ENCODE measurements around the gene FCN1.

DNA sequence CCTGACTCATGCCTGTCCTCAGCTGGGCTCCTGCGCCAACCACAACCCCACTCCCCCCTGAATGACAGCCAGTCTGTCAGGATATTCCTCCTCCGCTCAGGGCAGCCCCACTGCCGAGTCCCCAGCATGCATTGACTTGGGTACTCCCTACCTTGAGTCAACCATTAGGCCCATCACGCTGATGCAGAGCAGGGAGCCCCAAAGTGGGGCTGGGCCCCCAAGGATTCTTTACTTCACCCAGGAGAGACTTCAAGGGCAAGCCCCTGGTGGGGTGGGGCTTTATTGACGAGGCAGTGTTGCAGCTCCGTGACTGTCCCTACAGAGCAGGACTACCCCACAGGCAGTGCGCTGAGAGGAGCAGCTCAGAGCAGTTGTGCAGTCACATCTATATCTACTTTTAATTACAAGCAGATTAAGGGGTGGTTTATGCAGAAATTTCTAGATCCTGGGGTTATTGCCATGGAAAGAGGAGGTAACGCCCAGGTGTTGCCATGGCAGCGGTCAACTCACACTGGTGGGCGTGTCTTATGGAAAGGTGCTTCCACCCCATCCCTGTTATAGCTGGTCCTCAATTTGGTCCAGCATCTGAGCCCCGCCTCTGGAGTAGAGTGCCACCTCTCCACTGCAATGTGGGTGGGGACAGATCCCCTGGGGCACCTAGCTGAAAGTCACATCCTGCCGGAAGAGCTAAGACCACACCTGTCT, 32.1 kb upstream of the FCN1 start:
- TF ChIP-seq, protein P1, sequence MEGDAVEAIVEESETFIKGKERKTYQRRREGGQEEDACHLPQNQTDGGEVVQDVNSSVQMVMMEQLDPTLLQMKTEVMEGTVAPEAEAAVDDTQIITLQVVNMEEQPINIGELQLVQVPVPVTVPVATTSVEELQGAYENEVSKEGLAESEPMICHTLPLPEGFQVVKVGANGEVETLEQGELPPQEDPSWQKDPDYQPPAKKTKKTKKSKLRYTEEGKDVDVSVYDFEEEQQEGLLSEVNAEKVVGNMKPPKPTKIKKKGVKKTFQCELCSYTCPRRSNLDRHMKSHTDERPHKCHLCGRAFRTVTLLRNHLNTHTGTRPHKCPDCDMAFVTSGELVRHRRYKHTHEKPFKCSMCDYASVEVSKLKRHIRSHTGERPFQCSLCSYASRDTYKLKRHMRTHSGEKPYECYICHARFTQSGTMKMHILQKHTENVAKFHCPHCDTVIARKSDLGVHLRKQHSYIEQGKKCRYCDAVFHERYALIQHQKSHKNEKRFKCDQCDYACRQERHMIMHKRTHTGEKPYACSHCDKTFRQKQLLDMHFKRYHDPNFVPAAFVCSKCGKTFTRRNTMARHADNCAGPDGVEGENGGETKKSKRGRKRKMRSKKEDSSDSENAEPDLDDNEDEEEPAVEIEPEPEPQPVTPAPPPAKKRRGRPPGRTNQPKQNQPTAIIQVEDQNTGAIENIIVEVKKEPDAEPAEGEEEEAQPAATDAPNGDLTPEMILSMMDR (optimal IDR thresholded peaks at IDR 0.05 in 1 of 3, IDR thresholded peaks at IDR 0.05 in 1 of 3, conservative IDR thresholded peaks at IDR 0.05 in 1 of 3; ENCODE audit: extremely low read depth in 1 of 3, insufficient read depth in 2 of 3, low read length in 3 of 3): no peak
- TF ChIP-seq EZH2 (IDR thresholded peaks at IDR 0.05; ENCODE audit: low read length): no peak

Data from keratinocyte (primary cell).